Activated CD4-positive, alpha-beta T cell treated with anti-CD3 and anti-CD28 coated beads, Interleukin-2, amount 50 U/mL, for 4 hours (primary cell): ENCODE measurements around the gene TINAG.

Source experiments
- DNase-seq, 2 experiments: peaks; one replicate each; pipeline ENCODE4 v3.0.0-alpha.2; 2020

TINAG gene

GRCh38 chr6:54431466-54431865, 123.2 kb downstream of the TINAG start:
- no peak for DNase-seq
